ENCODE measurements around the gene NFKBIA.

Gene NFKBIA

GRCh38 chr14:35394326-35395013 lies 10.1 kb downstream of the NFKBIA start:
- no peak overlapping the region for H2AFZ ChIP-seq (ENCODE audit: low read depth, low read length)

GRCh38 chr14:35393826-35394225 lies 10.7 kb downstream of the NFKBIA start:
- Histone ChIP-seq H3K4me3 (ENCODE audit: low read length) (no peak overlapping the region), H3K4me2 (ENCODE audit: low read length) (no peak overlapping the region), H3K36me3 (replicated peaks; ENCODE audit: low read depth, low read length) (peaks cover 8% of the 10 kb centered on the region), H3K27me3 (ENCODE audit: low read depth, low read length) (no peaks in the 10 kb centered on the region), H3K9ac (ENCODE audit: low read length) (no peak overlapping the region), H3K27ac (ENCODE audit: low read length) (no peak overlapping the region), H3K79me2 (ENCODE audit: low read length) (no peaks in the 10 kb centered on the region), H4K20me1 (ENCODE audit: insufficient read depth, low read length) (no peaks in the 10 kb centered on the region), H3K4me1 (ENCODE audit: low read length) (peaks cover 24% of the 10 kb centered on the region), H3K9me3 (ENCODE audit: insufficient read depth, low read length) (no peaks in the 10 kb centered on the region), H2AFZ (ENCODE audit: low read depth, low read length) (no peak overlapping the region)
- TF ChIP-seq CTCF (IDR thresholded peaks at IDR 0.05; ENCODE audit: low read depth, low read length) = no peak
- TF ChIP-seq EZH2phosphoT487 (IDR thresholded peaks at IDR 0.05; ENCODE audit: low read depth) = no peak

More at GRCh38 chr14:35394326-35395013, 10.1 kb downstream of the NFKBIA start:
- Histone ChIP-seq H3K27me3 (ENCODE audit: low read depth, low read length) (no peaks in the 10 kb centered on the region), H3K36me3 (replicated peaks; ENCODE audit: low read depth, low read length) (peaks cover 8% of the 10 kb centered on the region), H3K4me3 (ENCODE audit: low read length) (no peak overlapping the region), H3K9me3 (ENCODE audit: insufficient read depth, low read length) (no peaks in the 10 kb centered on the region), H3K4me2 (ENCODE audit: low read length) (no peak overlapping the region), H3K9ac (ENCODE audit: low read length) (no peak overlapping the region), H4K20me1 (ENCODE audit: insufficient read depth, low read length) (0 out of 2 replicates have a peak, but pooled peaks cover 4% of the 10 kb centered on the region), H3K79me2 (ENCODE audit: low read length) (no peaks in the 10 kb centered on the region), H3K27ac (ENCODE audit: low read length) (no peak overlapping the region), H3K4me1 (ENCODE audit: low read length) (peaks cover 30% of the 10 kb centered on the region)
- TF ChIP-seq EZH2phosphoT487 (IDR thresholded peaks at IDR 0.05; ENCODE audit: low read depth) = no peak

- H3K36me3 ChIP-seq (replicated peaks; ENCODE audit: low read depth, low read length) = peaks cover 3% of the 10 kb centered on the region
- no peak overlapping the region for H3K4me2 ChIP-seq (ENCODE audit: low read length)
- no peak overlapping the region for H3K27ac ChIP-seq (ENCODE audit: low read length)
- no peak overlapping the region for H2AFZ ChIP-seq (ENCODE audit: low read depth, low read length)
- H3K4me3 ChIP-seq (ENCODE audit: low read length) = no peak overlapping the region
- no peaks in the 10 kb centered on the region for H3K9me3 ChIP-seq (ENCODE audit: insufficient read depth, low read length)
- H3K79me2 ChIP-seq (ENCODE audit: low read length) = no peaks in the 10 kb centered on the region
- no peaks in the 10 kb centered on the region for H3K27me3 ChIP-seq (ENCODE audit: low read depth, low read length)
- no peaks in the 10 kb centered on the region for H4K20me1 ChIP-seq (ENCODE audit: insufficient read depth, low read length)
- no peak overlapping the region for H3K9ac ChIP-seq (ENCODE audit: low read length)
- TF ChIP-seq CTCF (IDR thresholded peaks at IDR 0.05; ENCODE audit: low read depth, low read length) (no peak), EZH2phosphoT487 (IDR thresholded peaks at IDR 0.05; ENCODE audit: low read depth) (no peak)
- peaks cover 11% of the 10 kb centered on the region for H3K4me1 ChIP-seq (ENCODE audit: low read length)
Measured at GRCh38 chr14:35392103-35392502, 12.4 kb downstream of the NFKBIA start.

- Histone ChIP-seq H3K79me2 (ENCODE audit: low read length) (no peaks in the 10 kb centered on the region), H3K27ac (ENCODE audit: low read length) (no peak overlapping the region), H4K20me1 (ENCODE audit: insufficient read depth, low read length) (no peaks in the 10 kb centered on the region), H2AFZ (ENCODE audit: low read depth, low read length) (no peak overlapping the region), H3K4me1 (ENCODE audit: low read length) (peaks cover 11% of the 10 kb centered on the region), H3K4me3 (ENCODE audit: low read length) (no peak overlapping the region), H3K9me3 (ENCODE audit: insufficient read depth, low read length) (no peaks in the 10 kb centered on the region), H3K4me2 (ENCODE audit: low read length) (peak overlapping the region; percentile 4; the same call in 1 of the 2 replicates), H3K9ac (ENCODE audit: low read length) (no peak overlapping the region), H3K27me3 (ENCODE audit: low read depth, low read length) (no peaks in the 10 kb centered on the region), H3K36me3 (replicated peaks; ENCODE audit: low read depth, low read length) (peaks cover 3% of the 10 kb centered on the region)
- TF ChIP-seq EZH2phosphoT487 (IDR thresholded peaks at IDR 0.05; ENCODE audit: low read depth) (no peak), CTCF (IDR thresholded peaks at IDR 0.05; ENCODE audit: low read depth, low read length) (no peak)
Measured at GRCh38 chr14:35391388-35391710, 13.2 kb downstream of the NFKBIA start.

Measured in OCI-LY3 (cell line).